Eye (tissue), 1 donor: ENCODE measurements around the gene KCNQ1OT1.

Source experiments
- DNase-seq: peaks from one replicate; pipeline ENCODE4 v3.0.0-alpha.2; 2015

The KCNQ1OT1 gene

GRCh38 chr11:2736577-2737225 is 36.9 kb upstream of the KCNQ1OT1 start:
- no peak for DNase-seq

GRCh38 chr11:2735053-2735589 is 35.3 kb upstream of the KCNQ1OT1 start:
- no peak for DNase-seq

- DNase-seq, result no peak
Measured at GRCh38 chr11:2734181-2735052, 34.6 kb upstream of the KCNQ1OT1 start.

GRCh38 chr11:2732940-2733628 is 33.3 kb upstream of the KCNQ1OT1 start:
- DNase-seq, result no peak

GRCh38 chr11:2732261-2732939 is 32.6 kb upstream of the KCNQ1OT1 start:
- DNase-seq, result no peak

- no peak for DNase-seq
Measured at GRCh38 chr11:2731130-2732125, 31.6 kb upstream of the KCNQ1OT1 start.

- DNase-seq, result no peak
Measured at GRCh38 chr11:2730272-2731129, 30.7 kb upstream of the KCNQ1OT1 start.

- DNase-seq, result no peak
Measured at GRCh38 chr11:2729841-2730240, 30.0 kb upstream of the KCNQ1OT1 start.

- DNase-seq, result no peak
Measured at GRCh38 chr11:2728663-2729332, 29.0 kb upstream of the KCNQ1OT1 start.

GRCh38 chr11:2728128-2728662 is 28.4 kb upstream of the KCNQ1OT1 start:
- no peak for DNase-seq

GRCh38 chr11:2726964-2727363 is 27.2 kb upstream of the KCNQ1OT1 start:
- no peak for DNase-seq

- peak; percentile 79 for DNase-seq
Measured at GRCh38 chr11:2725368-2726300, 25.8 kb upstream of the KCNQ1OT1 start.

GRCh38 chr11:2724653-2725367 is 25.0 kb upstream of the KCNQ1OT1 start:
- peak; percentile 38 for DNase-seq

- DNase-seq, result no peak
Measured at GRCh38 chr11:2724104-2724503, 24.3 kb upstream of the KCNQ1OT1 start.

GRCh38 chr11:2722955-2723354 is 23.2 kb upstream of the KCNQ1OT1 start:
- no peak for DNase-seq

- DNase-seq, result peak; percentile 82
Measured at GRCh38 chr11:2721210-2721916, 21.6 kb upstream of the KCNQ1OT1 start.
